Endothelial cell of umbilical vein (primary cell): ENCODE data around the gene NKX1-2. TPM values are rescaled to one million over a fixed set of nuclear protein-coding genes. Genes with fewer than 3 reads are reported as not detected.

Experiments used
- BruUV-seq: library from RNA; stranded (reverse); fragments of 400-500 nt; replicated peaks from 2 replicates; lab custom pipeline; 2021; lab: Mats Ljungman, UMichigan
- CTCF ChIA-PET: fragments of 300-600, 350-600 bp; sonication (Branson Sonifier 250); formaldehyde crosslinking; loops from one replicate; lab custom pipeline; 2021; ENCODE audit warnings: antibody characterized with exemption, inconsistent platforms; lab: Charles Lee
- POLR2A ChIA-PET: fragments of 300-600, 350-600 bp; sonication (Branson Sonifier 250); formaldehyde crosslinking; loops from one replicate; lab custom pipeline; 2021; ENCODE audit warnings: antibody characterized with exemption, inconsistent platforms; lab: Charles Lee
- DNase-seq: peaks from one replicate; pipeline ENCODE4 v3.0.0-alpha.2; 2011; ENCODE audit warnings: low read depth, low spot score
- FAIRE-seq: peaks from 2 replicates; lab custom pipeline; 2011; peaks lifted over from hg19 to GRCh38; lab: Jason Lieb, UNC
- H2AFZ ChIP-seq: 2 replicates; pipeline ENCODE4 v1.6.0; 2012; ENCODE audit warnings: low read depth, low read length, control low read depth, inconsistent platforms
- H3K27ac ChIP-seq: 2 replicates; pipeline ENCODE4 v1.5.1; 2011; ENCODE audit warnings: low read depth, mild to moderate bottlenecking, control low read depth, low read length, moderate library complexity; ENCODE audit not compliant: insufficient read depth
- H3K27me3 ChIP-seq, 2 experiments: 2 replicates each; pipeline versions ENCODE4 v1.6.0 to v1.6.1; 2011; ENCODE audit warnings: low read length in 2 of 2, mixed read lengths in 1 of 2; ENCODE audit not compliant: control insufficient read depth in 2 of 2, insufficient read depth in 2 of 2
- H3K36me3 ChIP-seq, 2 experiments: 2 replicates in 1 of 2; 3 replicates in 1 of 2; pipeline ENCODE4 v1.5.1; 2011; ENCODE audit warnings: low read length in 2 of 2, mild to moderate bottlenecking in 1 of 2, moderate library complexity in 1 of 2; ENCODE audit not compliant: control insufficient read depth in 2 of 2, insufficient read depth in 2 of 2; ENCODE audit errors: extremely low read depth in 1 of 2
- H3K4me1 ChIP-seq: 3 replicates; pipeline ENCODE4 v1.5.1; 2011; ENCODE audit warnings: mild to moderate bottlenecking, low read length; ENCODE audit not compliant: control insufficient read depth, insufficient read depth; ENCODE audit errors: extremely low read depth
- H3K4me2 ChIP-seq: 2 replicates; pipeline ENCODE4 v1.6.1; 2011; ENCODE audit warnings: low read length, control low read depth, mixed read lengths; ENCODE audit not compliant: insufficient read depth
- H3K4me3 ChIP-seq, 3 experiments: fragments of 200-600 bp in 1 of 3; sonication (generic), shearing (Covaris generic) in 1 of 3; replicated peaks in 1 of 3; 2 replicates each; pipeline ENCODE4 v1.5.1; 2011 to 2016; ENCODE audit warnings: control low read depth in 3 of 3, low read length in 3 of 3, mild to moderate bottlenecking in 2 of 3, inconsistent platforms in 1 of 3, low read depth in 1 of 3, moderate library complexity in 1 of 3; ENCODE audit not compliant: insufficient read depth in 1 of 3
- H3K79me2 ChIP-seq: 2 replicates; pipeline ENCODE4 v1.6.0; 2012; ENCODE audit warnings: low read length, inconsistent platforms; ENCODE audit not compliant: control insufficient read depth, insufficient read depth
- H3K9ac ChIP-seq: replicated peaks from 2 replicates; pipeline ENCODE3; 2011; ENCODE audit warnings: low read length, control low read depth; ENCODE audit not compliant: insufficient read depth; ENCODE audit errors: extremely low read depth
- H3K9me1 ChIP-seq: replicated peaks from 3 replicates; pipeline ENCODE4 v1.6.0; 2011; ENCODE audit warnings: mild to moderate bottlenecking, low read length; ENCODE audit not compliant: control insufficient read depth, insufficient read depth; ENCODE audit errors: extremely low read depth
- H3K9me3 ChIP-seq: replicated peaks from 2 replicates; pipeline ENCODE4 v1.5.1; 2012; ENCODE audit warnings: low read length, inconsistent platforms; ENCODE audit not compliant: control insufficient read depth, insufficient read depth
- H4K20me1 ChIP-seq: replicated peaks from 2 replicates; pipeline ENCODE3; 2011; ENCODE audit warnings: mild to moderate bottlenecking, low read length; ENCODE audit not compliant: control insufficient read depth, insufficient read depth; ENCODE audit errors: extremely low read depth
- CTCF ChIP-seq, 2 donors: IDR thresholded peaks; 1 replicate in 1 of 2; 2 replicates in 1 of 2; pipeline ENCODE4 v1.5.1; 2011; ENCODE audit warnings: low read length in 2 of 2, mild to moderate bottlenecking in 2 of 2, moderate library complexity in 2 of 2, control low read depth in 1 of 2, inconsistent platforms in 1 of 2, low read depth in 1 of 2; ENCODE audit not compliant: insufficient read depth in 1 of 2; ENCODE audit errors: extremely low read depth in 1 of 2
- EZH2 ChIP-seq: IDR thresholded peaks from 2 replicates; pipeline ENCODE4 v1.6.1; 2012; ENCODE audit warnings: borderline replicate concordance, low read depth, mild to moderate bottlenecking, moderate library complexity, low read length, inconsistent platforms; ENCODE audit not compliant: severe bottlenecking
- FOS ChIP-seq: IDR thresholded peaks from 2 replicates; pipeline ENCODE4 v1.6.1; 2011; ENCODE audit warnings: mild to moderate bottlenecking, low read length, moderate library complexity, borderline replicate concordance; ENCODE audit not compliant: insufficient read depth
- GATA2 ChIP-seq: IDR thresholded peaks from 2 replicates; pipeline ENCODE4 v1.7.0; 2011; ENCODE audit warnings: low read depth, mild to moderate bottlenecking, moderate library complexity, mixed read lengths, low read length; ENCODE audit not compliant: insufficient read length, insufficient read depth
- JUN ChIP-seq: IDR thresholded peaks from 2 replicates; pipeline ENCODE4 v1.6.1; 2011; ENCODE audit warnings: borderline replicate concordance, low read depth; ENCODE audit not compliant: insufficient read length, insufficient read depth
- MAX ChIP-seq: IDR thresholded peaks from 2 replicates; pipeline ENCODE4 v1.6.1; 2011; ENCODE audit not compliant: insufficient read depth, insufficient read length
- MYC ChIP-seq: IDR thresholded peaks from one replicate; pipeline ENCODE4 v1.6.1; 2011; ENCODE audit warnings: mild to moderate bottlenecking, low read depth, low read length
- POLR2A ChIP-seq: IDR thresholded peaks from 2 replicates; pipeline ENCODE4 v1.6.1; 2012; ENCODE audit warnings: low read depth, mild to moderate bottlenecking, control low read depth, low read length
- POLR2AphosphoS5 ChIP-seq: IDR thresholded peaks from 2 replicates; pipeline ENCODE4 v1.6.1; 2012; ENCODE audit warnings: low read depth, mild to moderate bottlenecking, control low read depth, low read length, moderate library complexity; ENCODE audit not compliant: insufficient read depth
- dilution Hi-C: fragments of 300-500 bp; cut with MboI; formaldehyde crosslinking; loops from one replicate; pipeline ENCODE4 v1.15.0; 2019; ENCODE audit warnings: low sequenced_read_pairs; ENCODE audit not compliant: extremely low pct_ligation_motif_present
- intact Hi-C: fragments of 100-400 bp; cut with micrococcal nuclease; formaldehyde crosslinking; loops from one replicate; pipeline ENCODE4 v1.10.0; 2022
- polyA plus RNA-seq, 4 experiments: library from polyadenylated mRNA; depleted of rRNA in 3 of 4; stranded (reverse) in 3 of 4; unstranded in 1 of 4; fragments of >200 nt; gene quantifications; 2 replicates each; pipeline versions ENCODE4 v1.2.1 to v1.2.3, GENCODE V29; 2011 to 2012; ENCODE audit warnings: missing spikeins in 1 of 4
- total RNA-seq: library from RNA; stranded (reverse); gene quantifications from 2 replicates; pipeline ENCODE4 v1.2.3, GENCODE V29; 2021

The NKX1-2 gene
- total and polyA plus RNA-seq, 2 donors (not counting 3 experiments of a cell fraction or from before 2014, with no cell fraction given), result not detected

GRCh38 chr10:124418726-124419501 is 30.9 kb downstream of the NKX1-2 start, which contains the start of gene OAT:
Gene OAT (minus strand): TSS chr10:124418923. CDS start chr10:124412171, 6,752 bp downstream.
- DNase-seq, result peak; percentile 96
- ChIA-PET POLR2A (interaction anchor here (0.6 to 0.8 kb wide), 5 partner anchors 9 to 558 kb away, joined by 3 to 10 read pairs (median 4); partner anchors contain the start of gene LHPP), CTCF (interaction anchor here (1.2 to 3.9 kb wide), 3 partner anchors 15 to 424 kb away, joined by 5 to 20 read pairs (median 16); no protein-coding TSS in a partner anchor)
- Histone ChIP-seq H3K27ac (peak within 1 kb of the TSS; percentile 55), H3K9me1 (no peaks in the 10 kb centered on the region), H2AFZ (peak within 1 kb of the TSS; percentile 92), H3K4me3 (peak within 1 kb of the TSS; percentile 75 to 86 (median 77)), H4K20me1 (no peaks in the 10 kb centered on the region), H3K36me3 (no peaks in the 10 kb centered on the region), H3K9me3 (no peaks in the 10 kb centered on the region), H3K9ac (peak within 1 kb of the TSS; percentile 79), H3K27me3 (peaks cover 0 to 6% of the 10 kb centered on the region in 2 experiments), H3K4me1 (peaks cover 2% of the 10 kb centered on the region), H3K79me2 (peaks cover 35% of the 10 kb centered on the region), H3K4me2 (peak within 1 kb of the TSS; percentile 61)
- peak; percentile 92 for FAIRE-seq
- dilution Hi-C loops (no loop called here), intact Hi-C loops (loop anchor here (1.0 to 10.0 kb wide), 5 partner anchors 42 to 1954 kb away; partner anchors contain the start of genes BUB3, FAM53B, HTRA1 and LHPP)
- no TSS peak for BruUV-seq
- TF ChIP-seq POLR2A, result peak; percentile 99
- no peak for TF ChIP-seq GATA2
- TF ChIP-seq JUN, result no peak
- TF ChIP-seq POLR2AphosphoS5, result peak; percentile 98
- TF ChIP-seq MAX, result peak; percentile 3
- peak in 1 of 2 donors; percentile 31 for TF ChIP-seq CTCF (IDR thresholded peaks at IDR 0.05; ENCODE audit: extremely low read depth in 1 of 2, insufficient read depth in 1 of 2, low read depth in 1 of 2, low read length in 2 of 2)
- no peak for TF ChIP-seq MYC
- peak; percentile 43 for TF ChIP-seq EZH2
- no peak for TF ChIP-seq FOS
